ENCODE measurements around the gene BARHL1. TPM values are rescaled to one million over a fixed set of nuclear protein-coding genes. Genes with fewer than 3 reads are reported as not detected.

BARHL1 gene
- total and polyA plus RNA-seq, 2 of the 13 experiments (the other 11 are each of a cell fraction or from before 2014, with no cell fraction given), result not detected

GRCh38 chr9:132545578-132545977 lies 36.8 kb upstream of the BARHL1 start:
- POLR2A ChIA-PET, result no interaction called here
- peaks cover 6 to 64% of the 10 kb centered on the region in 2 experiments for H3K27me3 ChIP-seq (ENCODE audit: control insufficient read depth in 1 of 2, insufficient read depth in 2 of 2, low read length in 2 of 2)

DNA sequence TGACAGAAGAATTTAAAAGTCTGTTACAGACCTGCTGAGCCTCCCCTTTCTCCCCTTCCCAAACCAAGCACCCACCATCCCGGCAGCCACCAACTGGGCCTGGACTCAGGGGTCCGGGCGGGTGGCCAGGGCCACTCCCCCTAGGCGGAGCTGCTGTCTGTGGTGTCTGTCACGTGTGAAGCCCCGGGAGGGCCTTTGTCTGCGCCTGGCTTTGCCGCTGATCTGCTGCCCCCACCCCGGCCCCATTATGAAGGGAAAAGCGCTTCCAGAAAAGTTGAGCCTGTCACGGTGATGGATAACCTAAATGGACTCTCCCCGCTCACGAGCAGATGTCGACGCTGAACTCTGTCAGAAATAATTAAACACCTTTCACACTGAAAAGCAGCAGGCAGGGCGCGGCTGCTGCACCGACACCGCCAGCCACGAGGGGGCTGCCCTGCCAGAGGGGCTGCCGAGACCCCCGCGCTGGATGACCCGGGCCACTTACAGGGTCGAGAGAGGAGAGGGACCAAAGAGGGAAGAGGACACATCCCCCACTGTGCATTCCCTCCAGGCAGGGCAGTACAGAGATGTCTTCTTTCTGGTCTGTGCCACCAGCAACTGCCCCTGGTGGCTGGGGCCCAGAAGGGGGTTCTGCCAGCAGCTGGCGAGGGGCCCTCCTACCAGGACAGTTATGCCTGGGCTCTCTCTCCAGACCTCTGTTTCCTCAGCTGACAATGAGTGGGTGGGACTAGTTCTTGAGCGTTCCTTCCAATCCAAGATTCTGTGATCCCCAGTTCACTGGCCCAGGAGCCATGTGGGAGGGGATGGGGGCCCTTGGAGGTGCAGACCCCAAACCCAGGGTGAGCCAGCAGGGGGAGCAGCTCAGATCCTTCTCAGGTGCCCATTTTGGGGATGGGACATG lies 36.0 kb upstream of the BARHL1 start:
- 0% methylated on average over 11 of the region's 27 CpGs for WGBS (ENCODE audit: low lambda C conversion rate)
- no peak for DNase-seq (ENCODE audit: low spot score)
- no peak overlapping the region for H3K27ac ChIP-seq (ENCODE audit: extremely low read length, insufficient read depth, low read length)
- H3K79me2 ChIP-seq (ENCODE audit: insufficient read depth, low read length), result no peaks in the 10 kb centered on the region
- no TSS peak for BruUV-seq (replicated peaks)
- H3K4me2 ChIP-seq (ENCODE audit: low read depth, low read length), result peak overlapping the region; percentile 41; the same call in 1 of the 2 replicates
- H2AFZ ChIP-seq (ENCODE audit: low read length), result no peak overlapping the region
- POLR2A ChIA-PET, result no interaction called here
- peak overlapping the region in 1 of 3 experiments; percentile 7; a peak in 1 of 6 replicates for H3K4me3 ChIP-seq (replicated peaks in 1 of 3; ENCODE audit: insufficient read depth in 1 of 3, low read depth in 2 of 3, low read length in 3 of 3)
- no peaks in the 10 kb centered on the region for H4K20me1 ChIP-seq (ENCODE audit: insufficient read depth, low read length)
- no peaks in the 10 kb centered on the region for H3K36me3 ChIP-seq (replicated peaks in 1 of 2; ENCODE audit: control insufficient read depth in 1 of 2, insufficient read depth in 2 of 2, low read length in 2 of 2)
- in situ Hi-C loops (cut with HindIII; ENCODE audit: extremely low pct_ligation_motif_present, low pct_unique_long_range_greater_than_20kb) (no loop called here), intact Hi-C loops (cut with micrococcal nuclease; ENCODE audit: unreplicated experiment) (no loop called here)
- peaks cover 6 to 61% of the 10 kb centered on the region in 2 experiments for H3K27me3 ChIP-seq (ENCODE audit: control insufficient read depth in 1 of 2, insufficient read depth in 2 of 2, low read length in 2 of 2)
- no peak overlapping the region for H3K9ac ChIP-seq (ENCODE audit: insufficient read depth, low read depth, low read length)
- peaks cover 8% of the 10 kb centered on the region; the same call in 1 of the 2 replicates for H3K4me1 ChIP-seq (ENCODE audit: insufficient read depth, low read length)
- FAIRE-seq, result no peak
- H3K9me3 ChIP-seq (ENCODE audit: low read length), result no peaks in the 10 kb centered on the region
- CTCF ChIA-PET (ENCODE audit: low intra/inter-chr PET ratio, low total read pairs), result interaction anchor here (0.9 to 1.3 kb wide), 2 partner anchors 29 to 254 kb away, joined by 3 to 4 read pairs; no protein-coding TSS in a partner anchor
- peak; percentile 58 for ATAC-seq
- TF ChIP-seq EZH2 (conservative IDR thresholded peaks at IDR 0.05; ENCODE audit: low read depth, low read length), result no peak
- TF ChIP-seq, protein P1, sequence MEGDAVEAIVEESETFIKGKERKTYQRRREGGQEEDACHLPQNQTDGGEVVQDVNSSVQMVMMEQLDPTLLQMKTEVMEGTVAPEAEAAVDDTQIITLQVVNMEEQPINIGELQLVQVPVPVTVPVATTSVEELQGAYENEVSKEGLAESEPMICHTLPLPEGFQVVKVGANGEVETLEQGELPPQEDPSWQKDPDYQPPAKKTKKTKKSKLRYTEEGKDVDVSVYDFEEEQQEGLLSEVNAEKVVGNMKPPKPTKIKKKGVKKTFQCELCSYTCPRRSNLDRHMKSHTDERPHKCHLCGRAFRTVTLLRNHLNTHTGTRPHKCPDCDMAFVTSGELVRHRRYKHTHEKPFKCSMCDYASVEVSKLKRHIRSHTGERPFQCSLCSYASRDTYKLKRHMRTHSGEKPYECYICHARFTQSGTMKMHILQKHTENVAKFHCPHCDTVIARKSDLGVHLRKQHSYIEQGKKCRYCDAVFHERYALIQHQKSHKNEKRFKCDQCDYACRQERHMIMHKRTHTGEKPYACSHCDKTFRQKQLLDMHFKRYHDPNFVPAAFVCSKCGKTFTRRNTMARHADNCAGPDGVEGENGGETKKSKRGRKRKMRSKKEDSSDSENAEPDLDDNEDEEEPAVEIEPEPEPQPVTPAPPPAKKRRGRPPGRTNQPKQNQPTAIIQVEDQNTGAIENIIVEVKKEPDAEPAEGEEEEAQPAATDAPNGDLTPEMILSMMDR (CRISPR knock-in tag; IDR thresholded peaks at IDR 0.05), result 0 out of 2 replicates have a peak, but pooled peaks have one; percentile 27
- TF ChIP-seq, protein P2, sequence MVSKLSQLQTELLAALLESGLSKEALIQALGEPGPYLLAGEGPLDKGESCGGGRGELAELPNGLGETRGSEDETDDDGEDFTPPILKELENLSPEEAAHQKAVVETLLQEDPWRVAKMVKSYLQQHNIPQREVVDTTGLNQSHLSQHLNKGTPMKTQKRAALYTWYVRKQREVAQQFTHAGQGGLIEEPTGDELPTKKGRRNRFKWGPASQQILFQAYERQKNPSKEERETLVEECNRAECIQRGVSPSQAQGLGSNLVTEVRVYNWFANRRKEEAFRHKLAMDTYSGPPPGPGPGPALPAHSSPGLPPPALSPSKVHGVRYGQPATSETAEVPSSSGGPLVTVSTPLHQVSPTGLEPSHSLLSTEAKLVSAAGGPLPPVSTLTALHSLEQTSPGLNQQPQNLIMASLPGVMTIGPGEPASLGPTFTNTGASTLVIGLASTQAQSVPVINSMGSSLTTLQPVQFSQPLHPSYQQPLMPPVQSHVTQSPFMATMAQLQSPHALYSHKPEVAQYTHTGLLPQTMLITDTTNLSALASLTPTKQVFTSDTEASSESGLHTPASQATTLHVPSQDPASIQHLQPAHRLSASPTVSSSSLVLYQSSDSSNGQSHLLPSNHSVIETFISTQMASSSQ (IDR thresholded peaks at IDR 0.05; ENCODE audit: low read depth), result no peak
- TF ChIP-seq, protein P2 (CRISPR knock-in tag; IDR thresholded peaks at IDR 0.05; ENCODE audit: borderline replicate concordance), result no peak
- no peak for TF ChIP-seq ZNF207 (IDR thresholded peaks at IDR 0.05; ENCODE audit: borderline replicate concordance)

More at GRCh38 chr9:132545578-132545977, 36.8 kb upstream of the BARHL1 start:
- BruUV-seq (replicated peaks), result no TSS peak
- Histone ChIP-seq H3K9ac (ENCODE audit: insufficient read depth, low read depth, low read length) (no peak overlapping the region), H3K27ac (ENCODE audit: extremely low read length, insufficient read depth, low read length) (no peak overlapping the region), H3K4me1 (ENCODE audit: insufficient read depth, low read length) (peaks cover 8% of the 10 kb centered on the region; the same call in 1 of the 2 replicates), H4K20me1 (ENCODE audit: insufficient read depth, low read length) (no peaks in the 10 kb centered on the region), H3K4me2 (ENCODE audit: low read depth, low read length) (no peak overlapping the region), H3K4me3 (replicated peaks in 1 of 3; ENCODE audit: insufficient read depth in 1 of 3, low read depth in 2 of 3, low read length in 3 of 3) (no peak overlapping the region), H3K36me3 (replicated peaks in 1 of 2; ENCODE audit: control insufficient read depth in 1 of 2, insufficient read depth in 2 of 2, low read length in 2 of 2) (no peaks in the 10 kb centered on the region), H2AFZ (ENCODE audit: low read length) (no peak overlapping the region), H3K79me2 (ENCODE audit: insufficient read depth, low read length) (no peaks in the 10 kb centered on the region), H3K9me3 (ENCODE audit: low read length) (no peaks in the 10 kb centered on the region)
- no peak for ATAC-seq
- intact Hi-C loops (cut with micrococcal nuclease; ENCODE audit: unreplicated experiment) (no loop called here), in situ Hi-C loops (cut with HindIII; ENCODE audit: extremely low pct_ligation_motif_present, low pct_unique_long_range_greater_than_20kb) (no loop called here)
- no peak for FAIRE-seq
- WGBS (ENCODE audit: low lambda C conversion rate), result 58% methylated on average over 8 of the region's 9 CpGs
- CTCF ChIA-PET (ENCODE audit: low intra/inter-chr PET ratio, low total read pairs), result no interaction called here
- TF ChIP-seq, protein P3, sequence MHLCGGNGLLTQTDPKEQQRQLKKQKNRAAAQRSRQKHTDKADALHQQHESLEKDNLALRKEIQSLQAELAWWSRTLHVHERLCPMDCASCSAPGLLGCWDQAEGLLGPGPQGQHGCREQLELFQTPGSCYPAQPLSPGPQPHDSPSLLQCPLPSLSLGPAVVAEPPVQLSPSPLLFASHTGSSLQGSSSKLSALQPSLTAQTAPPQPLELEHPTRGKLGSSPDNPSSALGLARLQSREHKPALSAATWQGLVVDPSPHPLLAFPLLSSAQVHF (CRISPR knock-in tag; IDR thresholded peaks at IDR 0.05), result no peak
- TF ChIP-seq ZNF629 (CRISPR knock-in tag; conservative IDR thresholded peaks at IDR 0.05), result peak; percentile 62
- no peak for DNase-seq (ENCODE audit: low spot score)

Measured in HepG2 (cell line).